WERI-Rb-1 (cell line): ENCODE results near the gene FAM177A1.
"Not testable (repeated sequence)": the region's sequence is repeated elsewhere in the genome, so short reads cannot be mapped to it uniquely, and the experiment has no call there.

Experiments used
- DNase-seq: peaks from one replicate; pipeline ENCODE4 v3.0.0-alpha.2; 2020
- H3K27ac ChIP-seq: fragments of 250-450 bp; sonication (Bioruptor Pico); 2 replicates; pipeline ENCODE4 v1.5.1; 2020; ENCODE audit warnings: mild to moderate bottlenecking, moderate library complexity
- H3K27me3 ChIP-seq: fragments of 250-450 bp; sonication (Bioruptor Pico); 2 replicates; pipeline ENCODE4 v1.5.1; 2021; ENCODE audit warnings: mild to moderate bottlenecking, low read depth, moderate library complexity; ENCODE audit not compliant: insufficient read depth, severe bottlenecking
- H3K36me3 ChIP-seq: fragments of 250-450 bp; sonication (Bioruptor Pico); 2 replicates; pipeline ENCODE4 v1.5.1; 2020; ENCODE audit warnings: mild to moderate bottlenecking, moderate library complexity
- H3K4me3 ChIP-seq: 2 replicates; pipeline ENCODE4 v1.5.1; 2011; ENCODE audit warnings: low read depth, mild to moderate bottlenecking, control low read depth, low read length
- H3K9me3 ChIP-seq: fragments of 250-450 bp; sonication (Bioruptor Pico); 2 replicates; pipeline ENCODE4 v1.5.1; 2021; ENCODE audit warnings: mild to moderate bottlenecking, moderate library complexity; ENCODE audit not compliant: severe bottlenecking
- TF ChIP-seq, protein P1 (sequence below): IDR thresholded peaks from 2 replicates; pipeline ENCODE4 v1.5.1; 2011; ENCODE audit warnings: low read depth, mild to moderate bottlenecking, control low read depth, inconsistent platforms, low read length

Gene FAM177A1

DNA sequence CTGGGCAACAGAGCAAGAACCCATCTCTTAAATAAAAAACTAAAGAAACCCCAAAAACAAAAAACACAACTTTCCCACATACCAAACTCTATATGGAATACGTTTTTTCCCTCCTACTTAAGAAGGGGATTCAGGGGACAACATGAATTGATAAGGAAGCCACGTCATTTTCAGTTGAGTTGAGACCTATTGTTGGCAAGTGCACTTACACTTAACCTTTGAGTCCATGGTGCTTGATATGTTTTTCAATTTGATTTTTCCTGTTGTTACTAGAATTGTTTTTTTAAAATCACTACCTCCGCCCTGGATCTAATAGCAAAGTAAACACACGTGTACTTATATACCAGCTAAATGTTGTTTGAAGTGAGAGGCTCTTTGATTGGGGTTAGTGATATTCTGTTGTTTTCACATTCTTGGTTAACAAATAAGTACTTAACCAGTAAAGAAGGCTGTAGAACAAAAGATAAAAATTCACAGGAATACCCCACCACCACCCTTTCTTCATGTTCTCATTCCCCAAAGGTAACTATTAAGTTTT, 2.0 kb downstream of the FAM177A1 start:
- Histone ChIP-seq H3K27ac (no peak overlapping the region), H3K9me3 (no peaks in the 10 kb centered on the region), H3K36me3 (peaks cover 16% of the 10 kb centered on the region), H3K27me3 (no peaks in the 10 kb centered on the region), H3K4me3 (no peak overlapping the region)
- DNase-seq = no peak
- TF ChIP-seq, protein P1, sequence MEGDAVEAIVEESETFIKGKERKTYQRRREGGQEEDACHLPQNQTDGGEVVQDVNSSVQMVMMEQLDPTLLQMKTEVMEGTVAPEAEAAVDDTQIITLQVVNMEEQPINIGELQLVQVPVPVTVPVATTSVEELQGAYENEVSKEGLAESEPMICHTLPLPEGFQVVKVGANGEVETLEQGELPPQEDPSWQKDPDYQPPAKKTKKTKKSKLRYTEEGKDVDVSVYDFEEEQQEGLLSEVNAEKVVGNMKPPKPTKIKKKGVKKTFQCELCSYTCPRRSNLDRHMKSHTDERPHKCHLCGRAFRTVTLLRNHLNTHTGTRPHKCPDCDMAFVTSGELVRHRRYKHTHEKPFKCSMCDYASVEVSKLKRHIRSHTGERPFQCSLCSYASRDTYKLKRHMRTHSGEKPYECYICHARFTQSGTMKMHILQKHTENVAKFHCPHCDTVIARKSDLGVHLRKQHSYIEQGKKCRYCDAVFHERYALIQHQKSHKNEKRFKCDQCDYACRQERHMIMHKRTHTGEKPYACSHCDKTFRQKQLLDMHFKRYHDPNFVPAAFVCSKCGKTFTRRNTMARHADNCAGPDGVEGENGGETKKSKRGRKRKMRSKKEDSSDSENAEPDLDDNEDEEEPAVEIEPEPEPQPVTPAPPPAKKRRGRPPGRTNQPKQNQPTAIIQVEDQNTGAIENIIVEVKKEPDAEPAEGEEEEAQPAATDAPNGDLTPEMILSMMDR = no peak

DNA sequence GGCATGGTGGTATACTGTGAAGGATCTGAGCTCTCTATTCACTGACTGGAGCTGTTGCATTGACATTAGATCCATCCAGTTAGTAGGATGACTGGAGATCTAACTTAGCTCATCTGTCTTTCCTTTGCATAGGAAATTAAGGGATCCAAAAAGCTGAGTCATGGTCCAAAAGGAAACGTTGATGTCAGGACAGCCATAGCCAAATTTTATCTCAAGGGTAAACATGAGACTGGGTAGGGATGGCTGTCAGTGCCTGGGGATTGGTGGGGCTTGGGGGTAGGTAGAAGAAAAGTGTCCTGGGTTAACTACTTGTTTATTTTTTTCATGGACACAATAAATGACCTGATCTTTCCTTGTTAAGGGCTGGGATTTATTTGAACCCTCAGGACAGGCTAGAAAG, 4.6 kb downstream of the FAM177A1 start:
- no peaks in the 10 kb centered on the region for H3K9me3 ChIP-seq
- H3K36me3 ChIP-seq = peaks cover 26% of the 10 kb centered on the region
- no peak overlapping the region for H3K27ac ChIP-seq
- TF ChIP-seq, protein P1 = no peak
- H3K4me3 ChIP-seq = no peak overlapping the region
- DNase-seq = no peak
- no peaks in the 10 kb centered on the region for H3K27me3 ChIP-seq

DNA sequence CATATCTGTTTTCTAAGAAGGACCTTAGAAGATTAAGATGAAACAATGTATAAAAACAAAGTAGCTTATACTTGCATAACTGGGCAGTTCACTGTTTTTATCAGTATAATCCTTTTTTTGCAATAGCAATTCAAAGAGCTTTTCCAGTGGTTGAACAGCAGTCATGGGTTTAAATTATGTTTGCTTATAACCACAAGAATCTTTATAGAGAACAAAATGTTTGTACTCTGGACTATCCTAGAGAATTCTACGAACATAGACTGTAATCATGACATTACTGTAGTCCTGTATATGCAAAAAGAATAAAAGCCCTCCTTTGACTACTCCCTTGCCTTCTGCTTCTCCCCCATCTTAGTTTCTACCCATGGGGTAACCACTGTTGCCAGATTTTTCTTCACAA, 5.7 kb downstream of the FAM177A1 start:
- Histone ChIP-seq H3K4me3 (no peak overlapping the region), H3K9me3 (no peaks in the 10 kb centered on the region), H3K36me3 (peaks cover 32% of the 10 kb centered on the region), H3K27me3 (no peaks in the 10 kb centered on the region), H3K27ac (no peak overlapping the region)
- TF ChIP-seq, protein P1 = no peak
- no peak for DNase-seq

DNA sequence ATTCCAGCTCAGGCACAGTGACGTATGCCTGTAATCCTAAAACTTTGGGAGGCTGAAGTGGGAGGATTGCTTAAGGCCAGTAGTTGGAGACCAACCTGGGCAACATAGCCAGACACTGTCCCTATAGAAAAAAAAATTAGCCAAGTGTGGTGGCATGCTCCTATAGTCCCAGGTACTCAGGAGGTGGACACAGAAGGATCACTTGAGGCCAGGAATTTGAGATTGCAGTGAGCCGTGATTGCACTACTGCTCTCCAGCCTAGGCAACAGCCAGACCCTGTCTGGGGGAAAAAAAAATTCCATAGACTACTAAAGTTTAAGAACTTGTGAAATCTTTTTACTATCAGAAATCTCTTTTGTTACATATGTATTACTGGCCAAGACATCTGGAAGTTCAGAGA, 6.6 kb downstream of the FAM177A1 start:
- Histone ChIP-seq H3K4me3 (no peak overlapping the region), H3K9me3 (no peaks in the 10 kb centered on the region), H3K36me3 (peaks cover 32% of the 10 kb centered on the region), H3K27me3 (no peaks in the 10 kb centered on the region), H3K27ac (no peak overlapping the region)
- TF ChIP-seq, protein P1 = no peak
- no peak for DNase-seq

DNA sequence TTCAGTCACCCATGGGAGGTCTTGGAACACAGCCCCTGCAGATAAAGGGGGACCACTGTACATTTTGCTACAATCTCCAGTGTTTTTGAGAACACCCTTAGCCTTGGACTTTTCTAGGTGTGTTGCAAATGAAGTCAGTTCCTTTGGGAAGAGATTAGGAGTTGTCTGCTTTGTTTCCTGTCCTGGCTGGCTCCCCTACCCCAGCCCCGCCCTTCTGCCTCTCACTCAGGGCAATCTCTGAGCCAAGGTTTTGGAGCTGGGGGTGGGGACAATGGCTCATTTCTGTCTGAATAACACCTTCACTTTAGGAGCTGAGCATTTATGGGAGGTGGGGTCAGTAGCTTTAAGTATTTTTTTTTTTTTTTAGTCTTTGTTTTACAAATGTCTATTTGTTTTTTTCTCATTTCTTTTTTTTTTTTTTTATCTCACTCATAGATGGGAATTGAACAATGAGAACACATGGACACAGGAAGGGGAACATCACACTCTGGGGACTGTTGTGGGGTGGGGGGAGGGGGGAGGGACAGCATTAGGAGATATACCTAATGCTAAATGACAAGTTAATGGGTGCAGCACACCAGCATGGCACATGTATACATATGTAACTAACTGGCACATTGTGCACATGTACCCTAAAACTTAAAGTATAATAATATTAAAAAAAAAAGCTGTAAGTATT, 15.2 kb downstream of the FAM177A1 start:
- not testable (repeated sequence) for H3K27me3 ChIP-seq

DNA sequence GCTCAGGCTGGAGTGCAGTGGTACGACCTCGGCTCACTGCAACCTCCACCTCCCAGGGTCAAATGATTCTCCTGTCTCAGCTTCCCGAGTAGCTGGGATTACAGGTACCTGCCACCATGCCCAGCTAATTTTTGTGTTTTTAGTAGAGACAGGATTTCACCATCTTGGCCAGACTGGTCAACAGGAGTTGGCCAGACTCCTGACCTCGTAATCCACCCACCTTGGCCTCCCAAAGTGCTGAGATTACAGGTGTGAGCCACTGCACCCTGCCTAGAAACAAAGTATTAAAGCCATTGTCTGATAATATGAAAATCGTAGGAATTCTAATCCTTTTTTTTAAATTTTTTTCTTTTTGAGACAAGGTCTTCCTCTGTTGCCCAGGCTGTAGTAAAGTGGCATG, 19.7 kb downstream of the FAM177A1 start:
- not testable (repeated sequence) for H3K27me3 ChIP-seq, DNase-seq, H3K4me3 ChIP-seq, H3K9me3 ChIP-seq, H3K27ac ChIP-seq, H3K36me3 ChIP-seq

More for the DNA sequence above, 15.2 kb downstream of the FAM177A1 start:
- peaks cover 15% of the 10 kb centered on the region for H3K36me3 ChIP-seq
- not testable (repeated sequence) for H3K4me3 ChIP-seq, H3K9me3 ChIP-seq, DNase-seq, H3K27ac ChIP-seq
